Activated CD4-positive, alpha-beta T cell treated with anti-CD3 and anti-CD28 coated beads for 36 hours (primary cell): Measurements from ENCODE around the gene PLCL2. TPM values are rescaled to one million over a fixed set of nuclear protein-coding genes. Genes with fewer than 3 reads are reported as not detected.

ENCODE experiments used
- ATAC-seq: fragments of 200-7000 bp; cut with Tn5 transposase; one replicate; pipeline ENCODE4 v1.10.0; 2021; ENCODE audit warnings: mild to moderate bottlenecking, moderate library complexity
- CTCF ChIA-PET: fragments of 350-600 bp; sonication (Branson Sonifier 250); formaldehyde crosslinking; loops from one replicate; lab custom pipeline; 2021; ENCODE audit warnings: antibody characterized with exemption; lab: Charles Lee
- POLR2A ChIA-PET: fragments of 350-600 bp; sonication (Branson Sonifier 250); formaldehyde crosslinking; loops from one replicate; lab custom pipeline; 2021; ENCODE audit warnings: antibody characterized with exemption, inconsistent platforms; lab: Charles Lee
- DNase-seq: peaks from one replicate; pipeline ENCODE4 v3.0.0-alpha.2; 2020
- H3K27ac Mint-ChIP-seq: one replicate; pipeline ENCODE4 v1.8.0; 2021; ENCODE audit warnings: mixed read lengths
- H3K27me3 Mint-ChIP-seq: one replicate; pipeline ENCODE4 v1.8.0; 2021; ENCODE audit warnings: mixed read lengths
- H3K36me3 Mint-ChIP-seq: one replicate; pipeline ENCODE4 v1.8.0; 2021; ENCODE audit warnings: low read depth, mixed read lengths
- H3K4me1 Mint-ChIP-seq: one replicate; pipeline ENCODE4 v1.8.0; 2021; ENCODE audit warnings: mixed read lengths
- H3K4me3 Mint-ChIP-seq: one replicate; pipeline ENCODE4 v1.8.0; 2021; ENCODE audit warnings: mild to moderate bottlenecking, moderate library complexity, mixed read lengths
- H3K9me3 Mint-ChIP-seq: one replicate; pipeline ENCODE4 v1.8.0; 2021; ENCODE audit warnings: low read depth, mixed read lengths
- intact Hi-C, 2 experiments: fragments of 100-400 bp; cut with DNase I in 1 of 2; cut with micrococcal nuclease in 1 of 2; formaldehyde crosslinking; loops; one replicate each; pipeline versions ENCODE4 v1.14.2 to v1.15.1; 2022 to 2024; cut with DNase I, micrococcal nuclease
- total RNA-seq, 2 experiments: library from RNA; stranded (reverse); gene quantifications; one replicate each; pipeline ENCODE4 v1.2.3, GENCODE V29; 2021

Gene PLCL2
- total RNA-seq, 2 experiments from 2014 or later, result 12.5 to 15.0 TPM

DNA sequence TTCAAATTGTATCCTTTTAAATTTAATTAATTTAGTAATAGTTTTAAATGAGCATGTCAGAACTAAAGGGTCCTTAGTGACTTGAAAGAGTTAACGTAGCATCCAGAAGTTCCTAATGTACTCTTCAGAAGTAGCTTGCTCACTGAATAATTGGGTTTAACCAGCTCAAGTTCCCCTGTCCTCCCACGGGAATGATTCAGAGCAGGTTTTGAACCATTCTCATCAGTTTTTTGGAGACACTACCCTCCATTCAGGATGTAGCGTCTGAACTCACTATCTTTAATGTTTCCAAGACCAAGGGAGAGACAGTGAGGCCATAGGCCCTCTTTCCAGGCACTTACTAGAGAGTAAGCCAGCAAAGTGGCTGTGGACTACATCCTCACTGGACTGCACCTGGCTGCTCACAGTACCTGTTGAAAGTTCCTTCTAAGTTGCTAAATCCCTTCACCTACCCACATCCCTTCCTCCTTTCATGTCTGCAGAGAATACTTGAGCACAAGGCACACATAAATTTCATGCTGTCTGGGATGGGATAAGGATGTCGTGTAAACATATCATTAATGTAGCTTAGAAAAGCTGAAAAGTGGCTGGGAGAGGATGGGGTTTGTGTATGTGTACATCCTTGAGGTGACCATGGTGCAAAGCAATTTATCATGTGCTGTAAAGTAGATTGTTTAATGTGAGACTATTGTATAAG is 146.3 kb downstream of the PLCL2 start:
- Mint-ChIP-seq H3K4me1 (peaks cover 83% of the 10 kb centered on the region), H3K27ac (no peak overlapping the region), H3K9me3 (no peaks in the 10 kb centered on the region), H3K27me3 (no peaks in the 10 kb centered on the region), H3K36me3 (peaks cover 2% of the 10 kb centered on the region), H3K4me3 (no peak overlapping the region)
- ATAC-seq (no peak), DNase-seq (no peak)
- ChIA-PET POLR2A (no interaction called here), CTCF (interaction anchor here (0.5 kb wide), 1 partner anchor 480 kb away, joined by 3 read pairs; no protein-coding TSS in a partner anchor)
- intact Hi-C loops, result loop anchor here (5.0 kb wide), 2 partner anchors 201 to 429 kb away; no protein-coding TSS in a partner anchor

DNA sequence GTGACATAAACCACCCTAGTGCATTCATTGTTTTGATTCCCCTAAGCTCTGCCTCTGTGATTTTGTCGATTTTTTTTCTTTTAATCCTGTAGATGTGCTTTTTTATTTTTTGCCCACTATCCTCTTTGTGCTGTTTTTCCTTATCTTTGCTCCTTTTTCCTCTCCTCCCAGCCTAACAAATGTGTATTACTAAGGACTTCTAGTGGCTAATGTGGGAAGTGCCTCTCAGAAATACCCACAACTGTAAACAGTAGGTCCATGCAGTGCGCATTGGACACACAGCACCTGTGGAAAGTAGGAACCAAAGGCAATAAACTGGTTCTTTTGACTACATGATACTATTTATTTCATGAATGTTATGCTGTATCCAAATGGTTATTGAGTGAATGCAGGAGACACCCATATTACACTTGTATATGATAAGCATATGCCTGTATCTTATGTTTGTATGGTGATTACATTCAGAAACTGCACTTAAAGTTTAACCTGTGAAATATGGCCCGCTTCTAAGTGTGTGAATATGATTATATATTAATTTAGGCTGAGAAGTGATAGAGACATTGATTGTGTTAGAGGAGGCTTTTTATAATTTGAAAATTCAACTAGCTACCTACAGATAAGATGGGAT is 147.8 kb downstream of the PLCL2 start:
- intact Hi-C loops, result loop anchor here (5.0 kb wide), 2 partner anchors 200 to 430 kb away; no protein-coding TSS in a partner anchor
- ChIA-PET CTCF (interaction anchor here (0.6 to 1.5 kb wide), 3 partner anchors 10 to 32 kb away, joined by 3 to 5 read pairs (median 4); no protein-coding TSS in a partner anchor), POLR2A (no interaction called here)
- Mint-ChIP-seq H3K27ac (no peak overlapping the region), H3K9me3 (no peaks in the 10 kb centered on the region), H3K36me3 (peaks cover 2% of the 10 kb centered on the region), H3K27me3 (no peaks in the 10 kb centered on the region), H3K4me3 (no peak overlapping the region), H3K4me1 (peaks cover 82% of the 10 kb centered on the region)
- ATAC-seq, result no peak
- DNase-seq, result no peak

DNA sequence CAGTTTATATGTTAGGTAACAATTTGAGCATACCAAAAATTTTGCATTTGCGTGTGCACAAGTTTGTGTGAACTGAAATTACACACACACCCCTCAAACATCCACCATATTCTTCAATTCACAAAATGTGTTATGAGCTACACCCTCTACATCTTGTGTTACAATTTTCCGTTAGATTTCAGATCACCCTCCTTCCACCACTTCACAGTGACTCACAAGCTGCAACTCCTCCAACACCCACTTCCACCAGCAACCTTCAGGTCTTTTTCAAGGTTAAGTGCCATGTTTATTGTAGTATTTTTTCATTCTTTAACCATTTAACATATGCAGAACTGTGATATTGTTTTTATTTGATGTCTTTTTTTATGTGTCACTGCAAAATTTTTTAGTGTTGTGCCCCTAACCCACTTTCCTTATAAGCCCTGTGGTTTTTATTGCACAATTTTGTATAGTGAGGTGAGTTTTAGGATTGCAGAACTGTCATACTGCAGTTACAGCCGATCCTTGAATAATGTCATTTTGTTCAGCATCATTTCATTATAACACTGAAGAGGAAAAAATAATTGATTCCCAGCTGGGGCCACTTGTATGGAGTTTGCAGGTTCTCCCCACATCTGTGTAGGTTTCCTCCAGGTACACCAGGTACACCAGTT is 148.9 kb downstream of the PLCL2 start:
- no peak overlapping the region for H3K4me3 Mint-ChIP-seq

DNA sequence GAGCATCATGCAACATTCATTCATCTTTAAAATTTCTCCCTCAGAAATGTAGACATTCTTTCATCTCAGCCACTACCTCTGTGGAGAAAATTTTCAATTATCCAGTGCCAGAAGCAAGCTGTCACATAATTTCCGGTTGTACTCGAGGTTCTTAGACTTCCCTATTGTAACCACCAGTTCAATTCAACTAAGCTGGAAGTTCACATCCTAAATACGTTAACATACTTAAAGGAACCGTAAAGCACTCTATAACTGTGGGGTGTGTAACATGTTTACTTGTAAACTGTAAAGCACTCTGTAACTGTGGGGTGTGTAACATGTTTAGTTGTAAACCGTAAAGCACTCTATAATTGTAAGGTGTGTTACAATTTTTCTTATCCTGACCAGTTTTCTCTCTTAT is 150.3 kb downstream of the PLCL2 start:
- Mint-ChIP-seq H3K9me3 (no peaks in the 10 kb centered on the region), H3K4me1 (peaks cover 71% of the 10 kb centered on the region), H3K4me3 (no peak overlapping the region), H3K27me3 (no peaks in the 10 kb centered on the region), H3K27ac (no peak overlapping the region), H3K36me3 (peaks cover 2% of the 10 kb centered on the region)
- POLR2A ChIA-PET, result no interaction called here
- no peak for DNase-seq
- ATAC-seq, result no peak
- CTCF ChIA-PET, result no interaction called here
- intact Hi-C loops, result no loop called here

More for the DNA sequence above, 148.9 kb downstream of the PLCL2 start:
- Mint-ChIP-seq H3K27ac (no peak overlapping the region), H3K36me3 (peaks cover 2% of the 10 kb centered on the region), H3K4me1 (peaks cover 73% of the 10 kb centered on the region), H3K27me3 (no peaks in the 10 kb centered on the region), H3K9me3 (no peaks in the 10 kb centered on the region)
- CTCF ChIA-PET, result interaction anchor here (0.7 to 1.5 kb wide), 3 partner anchors 17 to 406 kb away, joined by 3 to 4 read pairs (median 4); no protein-coding TSS in a partner anchor
- ATAC-seq (peak; percentile 84), DNase-seq (peak; percentile 30)
- intact Hi-C loops, result loop anchor here (5.0 kb wide), 2 partner anchors 199 to 431 kb away; no protein-coding TSS in a partner anchor
- POLR2A ChIA-PET, result no interaction called here

DNA sequence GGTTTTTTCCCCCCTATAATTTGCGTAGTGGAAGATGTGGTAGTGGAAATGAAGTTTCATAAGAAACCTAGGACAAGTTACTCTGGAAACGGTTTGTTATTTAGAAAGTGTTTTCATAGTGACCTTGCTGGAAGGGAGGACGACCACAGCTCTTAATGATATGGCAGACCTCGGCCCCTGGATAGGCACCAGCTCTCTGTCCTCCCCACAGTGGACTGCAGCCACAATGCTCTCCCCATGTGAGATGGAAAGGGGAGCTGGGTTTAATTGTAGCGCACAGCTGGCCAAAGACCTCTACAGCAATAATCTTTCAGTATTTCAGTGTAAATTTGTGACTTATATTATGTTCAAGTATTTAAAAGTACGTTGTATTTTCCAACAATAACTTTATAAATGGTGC is 151.2 kb downstream of the PLCL2 start:
- Mint-ChIP-seq H3K27ac (no peak overlapping the region), H3K36me3 (peaks cover 2% of the 10 kb centered on the region), H3K4me1 (peaks cover 65% of the 10 kb centered on the region), H3K27me3 (no peaks in the 10 kb centered on the region), H3K4me3 (no peak overlapping the region), H3K9me3 (no peaks in the 10 kb centered on the region)
- ChIA-PET CTCF (no interaction called here), POLR2A (no interaction called here)
- ATAC-seq (no peak), DNase-seq (no peak)
- intact Hi-C loops, result no loop called here

DNA sequence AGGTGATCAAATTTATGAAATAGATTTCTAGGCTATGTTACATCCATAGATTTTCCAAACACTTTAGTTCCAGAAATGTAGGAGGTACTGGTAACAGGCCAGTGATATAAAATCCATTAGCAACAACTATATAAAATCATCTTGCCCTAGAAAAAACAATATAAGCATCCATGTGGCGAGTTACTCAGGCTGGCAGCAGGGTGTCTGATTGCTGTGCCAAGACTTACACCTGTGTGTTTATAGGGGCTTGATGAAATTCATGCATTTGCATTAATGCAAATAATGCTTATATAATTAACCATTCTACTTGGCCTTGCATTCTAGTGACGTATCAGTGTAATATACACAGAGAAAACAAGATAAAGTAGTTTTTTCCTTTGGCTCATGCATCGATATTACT is 153.4 kb downstream of the PLCL2 start:
- Mint-ChIP-seq H3K4me1 (peaks cover 50% of the 10 kb centered on the region), H3K36me3 (peaks cover 8% of the 10 kb centered on the region), H3K27ac (no peak overlapping the region), H3K9me3 (no peaks in the 10 kb centered on the region), H3K27me3 (no peaks in the 10 kb centered on the region), H3K4me3 (no peak overlapping the region)
- POLR2A ChIA-PET, result no interaction called here
- CTCF ChIA-PET, result no interaction called here
- intact Hi-C loops, result no loop called here
- ATAC-seq (no peak), DNase-seq (no peak)

DNA sequence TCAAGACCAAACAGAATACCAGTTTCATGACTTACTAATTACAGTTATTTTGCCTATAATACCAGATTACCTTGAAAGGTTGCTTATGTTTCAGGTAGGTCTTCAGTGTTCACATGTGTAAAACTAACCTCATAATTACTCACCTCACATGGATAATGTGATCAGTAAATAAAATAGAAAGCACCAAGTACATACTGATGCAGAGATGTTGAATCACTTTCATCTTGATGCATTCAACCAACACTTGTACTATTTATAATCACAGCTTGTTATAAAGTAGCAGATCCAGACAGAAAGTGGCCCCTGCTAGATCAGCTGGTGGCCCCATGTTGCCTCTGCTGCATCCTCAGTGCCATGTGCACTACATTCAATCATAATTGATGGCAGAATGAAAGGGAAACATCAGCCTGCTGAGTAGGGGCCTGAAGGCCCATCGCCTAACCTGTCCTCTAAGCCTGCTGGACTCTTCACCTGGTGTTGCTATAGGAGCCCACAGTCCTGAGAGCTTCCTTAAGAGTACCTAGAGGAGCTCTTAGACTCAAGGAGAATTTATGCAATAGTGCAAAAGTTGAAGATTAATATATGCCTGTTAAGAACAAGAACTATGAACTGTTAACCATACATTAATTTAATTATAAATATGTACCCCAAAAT is 154.3 kb downstream of the PLCL2 start:
- POLR2A ChIA-PET, result no interaction called here

DNA sequence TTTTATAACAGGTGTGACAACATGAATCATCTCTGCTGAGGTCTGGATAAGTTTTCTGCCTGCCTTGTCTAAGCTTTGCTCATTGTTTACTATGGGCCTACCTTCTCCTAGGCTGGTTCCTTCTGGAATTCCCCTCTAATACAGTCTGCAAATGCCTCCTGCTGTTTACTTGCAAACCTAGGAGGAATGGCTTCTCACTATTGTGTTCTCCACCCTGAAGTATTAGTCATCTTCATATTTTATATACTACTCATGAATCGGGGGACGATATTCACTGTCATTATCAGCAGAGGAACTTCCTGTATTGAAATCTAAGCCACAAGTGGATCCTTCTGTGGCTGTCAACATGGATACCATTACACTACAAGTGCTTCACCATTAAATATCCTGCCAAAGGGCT is 154.8 kb downstream of the PLCL2 start:
- DNase-seq (no peak), ATAC-seq (peak; percentile 68)
- Mint-ChIP-seq H3K27me3 (no peaks in the 10 kb centered on the region), H3K4me1 (peaks cover 41% of the 10 kb centered on the region), H3K4me3 (no peak overlapping the region), H3K36me3 (peaks cover 11% of the 10 kb centered on the region), H3K27ac (no peak overlapping the region), H3K9me3 (no peaks in the 10 kb centered on the region)
- CTCF ChIA-PET, result interaction anchor here (1.2 to 1.5 kb wide), 3 partner anchors 13 to 111 kb away, joined by 3 read pairs; no protein-coding TSS in a partner anchor
- POLR2A ChIA-PET, result no interaction called here
- intact Hi-C loops, result no loop called here

More for the DNA sequence above, 154.3 kb downstream of the PLCL2 start:
- intact Hi-C loops, result no loop called here
- peak; percentile 36 for DNase-seq
- peak; percentile 73 for ATAC-seq
- Mint-ChIP-seq H3K36me3 (peaks cover 11% of the 10 kb centered on the region), H3K27ac (no peak overlapping the region), H3K4me1 (peaks cover 44% of the 10 kb centered on the region), H3K9me3 (no peaks in the 10 kb centered on the region), H3K4me3 (no peak overlapping the region), H3K27me3 (no peaks in the 10 kb centered on the region)
- CTCF ChIA-PET, result interaction anchor here (1.5 kb wide), 1 partner anchor 12 kb away, joined by 3 read pairs; no protein-coding TSS in a partner anchor

DNA sequence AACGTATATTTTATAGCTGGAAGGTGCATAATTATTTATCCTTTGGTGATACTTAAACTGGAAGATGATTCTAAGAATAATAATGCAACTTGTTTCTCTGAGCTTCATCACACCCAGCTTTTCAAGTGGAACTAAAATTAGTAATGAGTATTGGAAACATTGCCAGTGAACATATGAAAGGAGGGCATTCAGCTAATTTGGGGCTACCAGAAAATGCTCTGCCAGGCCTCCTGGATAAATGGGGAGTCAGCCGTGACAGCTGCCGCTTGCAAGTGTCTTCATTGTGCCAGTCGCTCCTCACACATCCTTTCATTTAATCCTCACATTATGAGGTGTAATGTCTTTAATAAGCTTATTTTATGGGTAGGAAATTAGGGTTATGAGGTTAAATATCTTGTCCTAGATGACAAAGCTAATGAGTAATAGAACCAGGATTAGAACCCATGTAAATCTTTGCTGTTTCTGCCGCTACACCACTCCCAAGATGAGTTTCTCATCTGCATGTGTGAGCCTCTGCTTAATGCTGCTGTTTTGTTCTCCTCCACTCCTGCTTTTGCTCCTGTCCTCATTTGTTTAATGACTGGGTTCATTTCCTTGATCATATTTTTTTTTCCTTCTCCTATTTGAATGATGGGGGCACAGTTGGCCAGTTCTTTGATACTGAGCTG is 155.7 kb downstream of the PLCL2 start:
- Mint-ChIP-seq H3K4me1 (peaks cover 39% of the 10 kb centered on the region), H3K27ac (no peak overlapping the region), H3K36me3 (peaks cover 15% of the 10 kb centered on the region), H3K27me3 (no peaks in the 10 kb centered on the region), H3K9me3 (no peaks in the 10 kb centered on the region), H3K4me3 (no peak overlapping the region)
- ChIA-PET POLR2A (no interaction called here), CTCF (interaction anchor here (0.9 to 1.4 kb wide), 4 partner anchors 8 to 112 kb away, joined by 3 to 6 read pairs (median 3); no protein-coding TSS in a partner anchor)
- DNase-seq, result no peak
- intact Hi-C loops, result no loop called here
- no peak for ATAC-seq

DNA sequence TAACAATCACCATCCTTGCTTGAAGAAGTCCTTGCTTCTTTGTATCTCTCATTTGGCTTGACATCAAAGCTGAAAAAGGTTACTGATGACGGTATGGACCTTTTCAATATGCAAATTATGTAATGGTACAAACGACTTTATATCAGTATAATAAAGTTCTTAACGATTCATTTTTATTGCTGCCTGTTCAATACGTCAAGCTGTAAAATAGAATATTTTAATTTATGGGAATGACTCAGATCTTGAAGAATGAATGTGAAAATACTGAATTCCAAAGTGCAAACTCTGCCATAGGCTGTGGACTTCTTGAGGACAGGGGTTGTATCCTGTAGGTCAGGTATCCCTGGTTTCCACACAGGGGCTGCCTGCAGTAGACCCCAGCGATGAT is 156.2 kb downstream of the PLCL2 start:
- intact Hi-C loops, result no loop called here
- CTCF ChIA-PET, result interaction anchor here (0.9 to 1.4 kb wide), 3 partner anchors 8 to 113 kb away, joined by 3 to 6 read pairs (median 3); no protein-coding TSS in a partner anchor
- no peak overlapping the region for H3K4me3 Mint-ChIP-seq
- ATAC-seq (no peak), DNase-seq (no peak)
- POLR2A ChIA-PET, result no interaction called here
- no peaks in the 10 kb centered on the region for H3K27me3 Mint-ChIP-seq
- H3K27ac Mint-ChIP-seq, result no peak overlapping the region
- H3K4me1 Mint-ChIP-seq, result peaks cover 37% of the 10 kb centered on the region
- H3K9me3 Mint-ChIP-seq, result no peaks in the 10 kb centered on the region
- peaks cover 20% of the 10 kb centered on the region for H3K36me3 Mint-ChIP-seq
